GM06990 (cell line): Measurements from ENCODE around the gene CHD2.

Source experiments
- DNase-seq: peaks from one replicate; pipeline ENCODE4 v3.0.0-alpha.2; 2011; ENCODE audit not compliant: insufficient read length; ENCODE audit errors: extremely low read depth
- H3K27me3 ChIP-seq: replicated peaks from 2 replicates; pipeline ENCODE4 v1.6.0; 2011; ENCODE audit warnings: low read length; ENCODE audit not compliant: control insufficient read depth, insufficient read depth
- H3K36me3 ChIP-seq: 2 replicates; pipeline ENCODE4 v1.5.1; 2011; ENCODE audit warnings: low read length; ENCODE audit not compliant: control insufficient read depth, insufficient read depth
- H3K4me3 ChIP-seq: replicated peaks from 2 replicates; pipeline ENCODE4 v1.5.1; 2011; ENCODE audit warnings: low read depth, mild to moderate bottlenecking, control low read depth, low read length
- CTCF ChIP-seq: IDR thresholded peaks from 2 replicates; pipeline ENCODE4 v1.5.1; 2011; ENCODE audit warnings: low read length, control low read depth, mild to moderate bottlenecking, inconsistent platforms; ENCODE audit not compliant: insufficient read depth, poor library complexity, severe bottlenecking

CHD2 gene

DNA sequence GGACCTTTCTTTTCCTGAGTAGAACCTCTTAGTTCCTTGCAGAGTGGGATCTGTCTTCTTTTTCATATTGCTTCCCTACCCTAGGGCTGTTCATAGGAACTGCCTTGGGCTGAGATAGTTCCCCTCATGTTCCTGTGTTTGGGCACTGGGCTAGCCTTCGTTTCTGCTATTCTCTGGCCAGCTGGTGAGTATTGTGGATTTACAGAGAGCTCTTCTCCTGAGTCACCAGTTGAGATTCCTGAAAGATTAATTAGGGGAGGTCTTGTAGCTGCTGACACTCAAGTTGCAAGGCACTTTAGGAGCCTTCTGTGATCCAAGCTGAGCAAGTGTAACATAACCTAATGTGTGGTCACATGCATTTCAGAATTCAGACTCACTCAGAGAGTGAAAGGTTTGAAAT lies 30.7 kb downstream of the CHD2 start:
- Histone ChIP-seq H3K27me3 (no peaks in the 10 kb centered on the region), H3K36me3 (peaks cover 16% of the 10 kb centered on the region), H3K4me3 (no peak overlapping the region)
- no peak for TF ChIP-seq CTCF
- no peak for DNase-seq

- peaks cover 16% of the 10 kb centered on the region for H3K36me3 ChIP-seq
- TF ChIP-seq CTCF, result no peak
Observed at GRCh38 chr15:92932946-92933649, 33.0 kb downstream of the CHD2 start.

GRCh38 chr15:92933831-92934230 lies 33.7 kb downstream of the CHD2 start:
- Histone ChIP-seq H3K4me3 (no peak overlapping the region), H3K36me3 (peaks cover 14% of the 10 kb centered on the region), H3K27me3 (no peaks in the 10 kb centered on the region)
- no peak for DNase-seq
- TF ChIP-seq CTCF, result no peak

More at GRCh38 chr15:92932946-92933649, 33.0 kb downstream of the CHD2 start:
- Histone ChIP-seq H3K4me3 (no peak overlapping the region), H3K27me3 (no peaks in the 10 kb centered on the region)
- DNase-seq, result no peak

DNA sequence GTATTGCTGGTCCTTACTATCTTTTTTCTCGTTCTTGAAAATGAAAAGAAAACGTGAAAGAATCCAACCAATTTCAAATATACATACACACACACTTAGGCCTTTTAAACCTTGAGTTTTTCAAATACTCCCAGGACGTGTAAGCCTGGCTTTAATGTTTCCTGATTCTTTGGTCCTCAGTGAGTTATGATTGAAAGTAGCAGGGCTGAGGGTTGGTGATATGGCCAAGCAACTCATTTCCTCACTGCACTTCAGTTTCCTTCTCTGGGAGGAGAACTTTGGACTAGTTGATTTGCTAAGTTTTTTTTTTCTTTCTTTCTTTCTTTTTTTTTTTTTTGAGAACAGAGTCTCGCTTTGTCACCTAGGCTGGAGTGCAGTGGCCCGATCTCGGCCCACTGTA lies 34.6 kb downstream of the CHD2 start:
- no peak for TF ChIP-seq CTCF
- no peak overlapping the region for H3K4me3 ChIP-seq
- H3K27me3 ChIP-seq, result no peaks in the 10 kb centered on the region
- H3K36me3 ChIP-seq, result peaks cover 11% of the 10 kb centered on the region
- no peak for DNase-seq

- no peak overlapping the region for H3K4me3 ChIP-seq
- no peaks in the 10 kb centered on the region for H3K27me3 ChIP-seq
- H3K36me3 ChIP-seq, result peaks cover 8% of the 10 kb centered on the region
- DNase-seq, result no peak
- no peak for TF ChIP-seq CTCF
Observed at GRCh38 chr15:92936138-92936537, 36.0 kb downstream of the CHD2 start.

GRCh38 chr15:92936693-92937092 lies 36.6 kb downstream of the CHD2 start:
- Histone ChIP-seq H3K27me3 (no peaks in the 10 kb centered on the region), H3K4me3 (no peak overlapping the region), H3K36me3 (peaks cover 6% of the 10 kb centered on the region)
- DNase-seq, result no peak
- TF ChIP-seq CTCF, result no peak
